Prostate gland (tissue), 2 donors: ENCODE results near the gene ANKRD10.

Experiments used
- CTCF ChIP-seq, 4 experiments: fragments of 200-600 bp in 2 of 4; fragments of 450-650 bp in 2 of 4; sonication (generic) in 2 of 4; IDR thresholded peaks; 1 replicate in 3 of 4; 2 replicates in 1 of 4; pipeline ENCODE4 v1.5.1; 2016 to 2019; ENCODE audit warnings: antibody characterized with exemption in 4 of 4, mild to moderate bottlenecking in 2 of 4, moderate library complexity in 2 of 4
- POLR2A ChIP-seq: fragments of 450-650 bp; IDR thresholded peaks from one replicate; pipeline ENCODE4 v1.6.1; 2016; ENCODE audit warnings: antibody characterized with exemption, mild to moderate bottlenecking
- POLR2AphosphoS5 ChIP-seq: sonication (generic); formaldehyde crosslinking; IDR thresholded peaks from one replicate; pipeline ENCODE4 v1.6.1; 2017; ENCODE audit warnings: antibody characterized with exemption

GRCh38 chr13:110893571-110893970 lies 21.3 kb downstream of the ANKRD10 start:
- TF ChIP-seq POLR2A, result no peak
- TF ChIP-seq CTCF (IDR thresholded peaks at IDR 0.05), result no peak
- no peak for TF ChIP-seq POLR2AphosphoS5
